Glutamatergic neuron (in vitro differentiated cells): ENCODE results near the gene ATP6V1B1. TPM values are rescaled to one million over a fixed set of nuclear protein-coding genes. Genes with fewer than 3 reads are reported as not detected.

Source experiments
- DNase-seq: peaks from one replicate; pipeline ENCODE4 v3.0.0; 2022
- H3K27ac Mint-ChIP-seq: one replicate; pipeline ENCODE4 v1.8.0; 2020; ENCODE audit warnings: mild to moderate bottlenecking, mixed read lengths, inconsistent platforms; ENCODE audit not compliant: unreplicated experiment
- H3K27me3 Mint-ChIP-seq: one replicate; pipeline ENCODE4 v1.8.0; 2020; ENCODE audit warnings: mild to moderate bottlenecking, moderate library complexity, mixed read lengths, inconsistent platforms; ENCODE audit not compliant: unreplicated experiment
- H3K36me3 Mint-ChIP-seq: one replicate; pipeline ENCODE4 v1.8.0; 2020; ENCODE audit warnings: mild to moderate bottlenecking, mixed read lengths, inconsistent platforms; ENCODE audit not compliant: unreplicated experiment
- H3K4me1 Mint-ChIP-seq: one replicate; pipeline ENCODE4 v1.8.0; 2020; ENCODE audit warnings: mild to moderate bottlenecking, low read depth, mixed read lengths, inconsistent platforms; ENCODE audit not compliant: unreplicated experiment
- H3K4me3 Mint-ChIP-seq: one replicate; pipeline ENCODE4 v1.8.0; 2020; ENCODE audit warnings: mild to moderate bottlenecking, mixed read lengths, inconsistent platforms; ENCODE audit not compliant: unreplicated experiment
- H3K9me3 Mint-ChIP-seq: one replicate; pipeline ENCODE4 v1.8.0; 2020; ENCODE audit warnings: mild to moderate bottlenecking, moderate library complexity, mixed read lengths, inconsistent platforms; ENCODE audit not compliant: unreplicated experiment
- CTCF ChIP-seq: fragments of 200-600 bp; sonication (generic); IDR thresholded peaks from one replicate; pipeline ENCODE4 v1.5.0; 2021; ENCODE audit not compliant: partially characterized antibody, unreplicated experiment
- total RNA-seq: library from RNA; stranded (reverse); fragmentation: NEBNext Ultra II Directional; extraction: Animal tissue kit (Norgen Biotek cat#: 25700); gene quantifications from one replicate; pipeline ENCODE4 v1.2.1, GENCODE V29; 2021; ENCODE audit not compliant: unreplicated experiment

ATP6V1B1 gene
- total RNA-seq, 1 donor from 2014 or later, result not detected

GRCh38 chr2:70946832-70947442 is 11.2 kb downstream of the ATP6V1B1 start:
- peak; percentile 85 for TF ChIP-seq CTCF
- Mint-ChIP-seq H3K27ac (no peak overlapping the region), H3K36me3 (no peaks in the 10 kb centered on the region), H3K4me3 (no peak overlapping the region), H3K27me3 (peaks cover 14% of the 10 kb centered on the region), H3K4me1 (no peaks in the 10 kb centered on the region), H3K9me3 (no peaks in the 10 kb centered on the region)
- peak; percentile 72 for DNase-seq

- Mint-ChIP-seq H3K9me3 (no peaks in the 10 kb centered on the region), H3K4me1 (no peaks in the 10 kb centered on the region), H3K27ac (no peak overlapping the region), H3K4me3 (peak overlapping the region; percentile 10), H3K36me3 (no peaks in the 10 kb centered on the region), H3K27me3 (peaks cover 12% of the 10 kb centered on the region)
- TF ChIP-seq CTCF, result no peak
- no peak for DNase-seq
Measured at GRCh38 chr2:70947556-70948184, 12.0 kb downstream of the ATP6V1B1 start.

GRCh38 chr2:70948337-70949003 is 12.8 kb downstream of the ATP6V1B1 start:
- Mint-ChIP-seq H3K36me3 (no peaks in the 10 kb centered on the region), H3K27me3 (peaks cover 12% of the 10 kb centered on the region), H3K4me1 (no peaks in the 10 kb centered on the region), H3K4me3 (peak overlapping the region; percentile 10), H3K9me3 (no peaks in the 10 kb centered on the region), H3K27ac (no peak overlapping the region)
- peak; percentile 89 for DNase-seq
- peak; percentile 90 for TF ChIP-seq CTCF

- Mint-ChIP-seq H3K9me3 (no peaks in the 10 kb centered on the region), H3K36me3 (no peaks in the 10 kb centered on the region), H3K27me3 (peaks cover 11% of the 10 kb centered on the region), H3K4me3 (no peak overlapping the region), H3K27ac (no peak overlapping the region), H3K4me1 (no peaks in the 10 kb centered on the region)
- TF ChIP-seq CTCF, result no peak
- no peak for DNase-seq
Measured at GRCh38 chr2:70949086-70949485, 13.4 kb downstream of the ATP6V1B1 start.

- Mint-ChIP-seq H3K27ac (no peak overlapping the region), H3K36me3 (no peaks in the 10 kb centered on the region), H3K4me3 (no peak overlapping the region), H3K27me3 (peaks cover 7% of the 10 kb centered on the region), H3K9me3 (no peaks in the 10 kb centered on the region), H3K4me1 (no peaks in the 10 kb centered on the region)
- TF ChIP-seq CTCF, result no peak
- DNase-seq, result no peak
Measured at GRCh38 chr2:70954886-70955285, 19.2 kb downstream of the ATP6V1B1 start.
